B cell (primary cell): ENCODE results near the gene POLD4.

Experiments
- CTCF ChIP-seq: fragments of 200-600 bp; IDR thresholded peaks from one replicate; pipeline ENCODE4 v1.8.0; 2022; ENCODE audit warnings: antibody characterized with exemption, mild to moderate bottlenecking
- EZH2 ChIP-seq: IDR thresholded peaks from 2 replicates; pipeline ENCODE4 v1.6.1; 2012; ENCODE audit warnings: borderline replicate concordance, low read depth, mild to moderate bottlenecking, moderate library complexity, low read length; ENCODE audit not compliant: insufficient read depth, poor library complexity, severe bottlenecking

DNA sequence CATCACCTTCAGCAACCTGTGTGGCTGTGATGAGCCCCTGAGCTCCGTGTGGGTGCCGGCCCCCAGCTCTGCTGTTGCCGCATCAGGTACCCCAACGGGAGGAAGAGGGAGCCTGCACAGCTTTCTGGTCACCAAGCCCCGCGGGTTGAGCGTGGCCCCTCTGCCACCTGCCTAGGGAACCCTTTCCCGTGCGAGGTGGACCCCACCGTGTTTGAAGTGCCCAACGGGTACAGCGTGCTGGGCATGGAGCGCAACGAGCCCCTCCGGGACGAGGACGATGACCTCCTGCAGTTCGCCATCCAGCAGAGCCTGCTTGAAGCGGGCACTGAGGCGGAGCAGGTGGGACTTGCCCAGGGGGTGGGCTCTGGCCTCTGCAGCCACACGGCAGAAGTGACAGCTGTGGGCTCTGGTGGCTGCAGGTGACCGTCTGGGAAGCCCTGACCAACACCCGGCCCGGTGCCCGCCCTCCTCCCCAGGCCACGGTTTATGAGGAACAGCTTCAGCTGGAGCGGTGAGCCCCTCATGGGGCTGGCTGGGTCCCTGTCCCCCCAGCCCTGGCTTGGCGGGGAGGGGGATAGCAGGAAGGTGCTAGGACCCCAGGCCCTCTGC is 51.9 kb downstream of the POLD4 start:
- TF ChIP-seq CTCF, result no peak
- TF ChIP-seq EZH2, result no peak
